ENCODE data around the gene TCL1A.

GRCh38 chr14:95683793-95684192 is 30.1 kb downstream of the TCL1A start:
- TF ChIP-seq CTCF (conservative IDR thresholded peaks at IDR 0.05 in 1 of 2, IDR thresholded peaks at IDR 0.05 in 1 of 2; ENCODE audit: low read depth in 1 of 2, low read length in 2 of 2): peak in 1 of 2 donors; percentile 20
- TF ChIP-seq EZH2 (IDR thresholded peaks at IDR 0.05; ENCODE audit: low read length, missing control alignments): no peak

Data from fibroblast of lung (primary cell).